Measurements from ENCODE around the gene CCRL2. TPM values are rescaled to one million over a fixed set of nuclear protein-coding genes. Genes with fewer than 3 reads are reported as not detected.

Gene CCRL2
- total RNA-seq, 2 donors from 2014 or later: 0.41 to 4.4 TPM

GRCh38 chr3:46433841-46434240, 26.8 kb downstream of the CCRL2 start:
- ATAC-seq (ENCODE audit: insufficient number of reproducible peaks, low FRiP score, low read depth) (no peak), DNase-seq (ENCODE audit: low spot score) (no peak)
- no peaks in the 10 kb centered on the region for H3K4me1 ChIP-seq (ENCODE audit: control insufficient read depth in 1 of 2, low read depth in 2 of 2)
- no peak overlapping the region for H3K4me3 ChIP-seq
- H3K27me3 ChIP-seq (replicated peaks; ENCODE audit: insufficient read depth): no peaks in the 10 kb centered on the region
- TF ChIP-seq CTCF (IDR thresholded peaks at IDR 0.05): no peak
- H3K36me3 ChIP-seq: no peaks in the 10 kb centered on the region
- no peak overlapping the region for H3K27ac ChIP-seq
- H3K9me3 ChIP-seq: no peaks in the 10 kb centered on the region

GRCh38 chr3:46435081-46435726, 28.1 kb downstream of the CCRL2 start:
- Histone ChIP-seq H3K4me1 (ENCODE audit: control insufficient read depth in 1 of 2, low read depth in 2 of 2) (no peaks in the 10 kb centered on the region), H3K36me3 (no peaks in the 10 kb centered on the region), H3K4me3 (no peak overlapping the region), H3K27me3 (replicated peaks; ENCODE audit: insufficient read depth) (no peaks in the 10 kb centered on the region), H3K27ac (no peak overlapping the region), H3K9me3 (no peaks in the 10 kb centered on the region)
- no peak for TF ChIP-seq CTCF (IDR thresholded peaks at IDR 0.05)
- no peak for DNase-seq (ENCODE audit: low spot score)
- ATAC-seq (ENCODE audit: insufficient number of reproducible peaks, low FRiP score, low read depth): no peak

GRCh38 chr3:46438831-46439230, 31.8 kb downstream of the CCRL2 start:
- ATAC-seq (ENCODE audit: insufficient number of reproducible peaks, low FRiP score, low read depth) (no peak), DNase-seq (ENCODE audit: low spot score) (no peak)
- Histone ChIP-seq H3K27ac (no peak overlapping the region), H3K36me3 (no peaks in the 10 kb centered on the region), H3K27me3 (replicated peaks; ENCODE audit: insufficient read depth) (no peaks in the 10 kb centered on the region), H3K9me3 (no peaks in the 10 kb centered on the region), H3K4me3 (no peak overlapping the region), H3K4me1 (ENCODE audit: control insufficient read depth in 1 of 2, low read depth in 2 of 2) (no peaks in the 10 kb centered on the region)
- no peak for TF ChIP-seq CTCF (IDR thresholded peaks at IDR 0.05)

GRCh38 chr3:46440531-46441294, 33.7 kb downstream of the CCRL2 start:
- Histone ChIP-seq H3K27ac (no peak overlapping the region), H3K4me3 (no peak overlapping the region), H3K36me3 (no peaks in the 10 kb centered on the region), H3K27me3 (replicated peaks; ENCODE audit: insufficient read depth) (no peaks in the 10 kb centered on the region), H3K9me3 (no peaks in the 10 kb centered on the region), H3K4me1 (ENCODE audit: control insufficient read depth in 1 of 2, low read depth in 2 of 2) (no peaks in the 10 kb centered on the region)
- ATAC-seq (ENCODE audit: insufficient number of reproducible peaks, low FRiP score, low read depth): no peak
- no peak for TF ChIP-seq CTCF (IDR thresholded peaks at IDR 0.05)
- no peak for DNase-seq (ENCODE audit: low spot score)

- DNase-seq (ENCODE audit: low spot score): no peak
- no peak for TF ChIP-seq CTCF (IDR thresholded peaks at IDR 0.05)
- no peak for ATAC-seq (ENCODE audit: insufficient number of reproducible peaks, low FRiP score, low read depth)
- Histone ChIP-seq H3K9me3 (no peaks in the 10 kb centered on the region), H3K4me1 (ENCODE audit: control insufficient read depth in 1 of 2, low read depth in 2 of 2) (no peaks in the 10 kb centered on the region), H3K4me3 (no peak overlapping the region), H3K36me3 (no peaks in the 10 kb centered on the region), H3K27me3 (replicated peaks; ENCODE audit: insufficient read depth) (no peaks in the 10 kb centered on the region), H3K27ac (no peak overlapping the region)
These were observed 35.8 kb downstream of the CCRL2 start for GRCh38 chr3:46442576-46443530.

Measured in thoracic aorta (tissue), 2 donors.